ENCODE results near the gene NDUFB7.
A peak's percentile ranks its signal among the peaks of the same experiment; 100 is the strongest.

NDUFB7 gene

GRCh38 chr19:14529254-14530004 lies 42.4 kb downstream of the NDUFB7 start, which contains the start of gene TECR (continued):
- TF ChIP-seq SETDB1 (IDR thresholded peaks at IDR 0.05; ENCODE audit: insufficient read length, low read length) (no peak), ZNF530 (tag by site-specific recombination; IDR thresholded peaks at IDR 0.05; ENCODE audit: low read depth) (no peak), KLF16 (tag by site-specific recombination; IDR thresholded peaks at IDR 0.05) (peak; percentile 92), ZNF624 (tag by site-specific recombination; IDR thresholded peaks at IDR 0.05) (no peak), ZNF184 (tag by site-specific recombination; IDR thresholded peaks at IDR 0.05) (no peak), OSR2 (tag by site-specific recombination; IDR thresholded peaks at IDR 0.05) (peak; percentile 69), ZNF112 (tag by site-specific recombination; IDR thresholded peaks at IDR 0.05) (no peak), KLF1 (tag by site-specific recombination; IDR thresholded peaks at IDR 0.05) (peak; percentile 49; the same call in 1 of the 2 replicates), ZNF157 (tag by site-specific recombination; IDR thresholded peaks at IDR 0.05) (no peak), ZNF792 (tag by site-specific recombination; IDR thresholded peaks at IDR 0.05) (0 out of 2 replicates have a peak, but pooled peaks have one; percentile 8), GLIS1 (tag by site-specific recombination; IDR thresholded peaks at IDR 0.05) (peak; percentile 40; the same call in 1 of the 2 replicates), ZNF473 (tag by site-specific recombination; IDR thresholded peaks at IDR 0.05) (no peak), ZBTB48 (tag by site-specific recombination; IDR thresholded peaks at IDR 0.05) (peak; percentile 35; the same call in 1 of the 2 replicates), ZNF623 (tag by site-specific recombination; IDR thresholded peaks at IDR 0.05) (no peak), ZNF747 (tag by site-specific recombination; IDR thresholded peaks at IDR 0.05) (no peak), ZNF341 (tag by site-specific recombination; IDR thresholded peaks at IDR 0.05; ENCODE audit: low read depth) (peak; percentile 91), ZNF324 (tag by site-specific recombination; IDR thresholded peaks at IDR 0.05) (peak; percentile 59; the same call in 1 of the 2 replicates), ZNF24 (tag by site-specific recombination; IDR thresholded peaks at IDR 0.05) (no peak; the same call in 1 of the 2 replicates), PRDM10 (tag by site-specific recombination; IDR thresholded peaks at IDR 0.05) (0 out of 2 replicates have a peak, but pooled peaks have one; percentile 33), ZIC2 (tag by site-specific recombination; IDR thresholded peaks at IDR 0.05) (peak; percentile 76), WT1 (tag by site-specific recombination; IDR thresholded peaks at IDR 0.05) (no peak), SP2 (tag by site-specific recombination; IDR thresholded peaks at IDR 0.05) (peak; percentile 100), HOXA7 (CRISPR knock-in tag; IDR thresholded peaks at IDR 0.05; ENCODE audit: borderline replicate concordance) (no peak), INSM2 (tag by site-specific recombination; IDR thresholded peaks at IDR 0.05) (peak; percentile 63; the same call in 1 of the 2 replicates), ZNF629 (tag by site-specific recombination; IDR thresholded peaks at IDR 0.05) (peak; percentile 68), ZNF350 (tag by site-specific recombination; IDR thresholded peaks at IDR 0.05) (no peak), ZBTB20 (tag by site-specific recombination; IDR thresholded peaks at IDR 0.05) (no peak), ZBTB8A (tag by site-specific recombination; IDR thresholded peaks at IDR 0.05) (peak; percentile 32; the same call in 1 of the 2 replicates), PBX3 (CRISPR knock-in tag; IDR thresholded peaks at IDR 0.05) (0 out of 2 replicates have a peak, but pooled peaks have one; percentile 51)
- TF ChIP-seq, protein P1, sequence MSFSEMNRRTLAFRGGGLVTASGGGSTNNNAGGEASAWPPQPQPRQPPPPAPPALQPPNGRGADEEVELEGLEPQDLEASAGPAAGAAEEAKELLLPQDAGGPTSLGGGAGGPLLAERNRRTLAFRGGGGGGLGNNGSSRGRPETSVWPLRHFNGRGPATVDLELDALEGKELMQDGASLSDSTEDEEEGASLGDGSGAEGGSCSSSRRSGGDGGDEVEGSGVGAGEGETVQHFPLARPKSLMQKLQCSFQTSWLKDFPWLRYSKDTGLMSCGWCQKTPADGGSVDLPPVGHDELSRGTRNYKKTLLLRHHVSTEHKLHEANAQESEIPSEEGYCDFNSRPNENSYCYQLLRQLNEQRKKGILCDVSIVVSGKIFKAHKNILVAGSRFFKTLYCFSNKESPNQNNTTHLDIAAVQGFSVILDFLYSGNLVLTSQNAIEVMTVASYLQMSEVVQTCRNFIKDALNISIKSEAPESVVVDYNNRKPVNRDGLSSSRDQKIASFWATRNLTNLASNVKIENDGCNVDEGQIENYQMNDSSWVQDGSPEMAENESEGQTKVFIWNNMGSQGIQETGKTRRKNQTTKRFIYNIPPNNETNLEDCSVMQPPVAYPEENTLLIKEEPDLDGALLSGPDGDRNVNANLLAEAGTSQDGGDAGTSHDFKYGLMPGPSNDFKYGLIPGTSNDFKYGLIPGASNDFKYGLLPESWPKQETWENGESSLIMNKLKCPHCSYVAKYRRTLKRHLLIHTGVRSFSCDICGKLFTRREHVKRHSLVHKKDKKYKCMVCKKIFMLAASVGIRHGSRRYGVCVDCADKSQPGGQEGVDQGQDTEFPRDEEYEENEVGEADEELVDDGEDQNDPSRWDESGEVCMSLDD (tag by site-specific recombination; IDR thresholded peaks at IDR 0.05): peak; percentile 93
- TF ChIP-seq, protein P2, sequence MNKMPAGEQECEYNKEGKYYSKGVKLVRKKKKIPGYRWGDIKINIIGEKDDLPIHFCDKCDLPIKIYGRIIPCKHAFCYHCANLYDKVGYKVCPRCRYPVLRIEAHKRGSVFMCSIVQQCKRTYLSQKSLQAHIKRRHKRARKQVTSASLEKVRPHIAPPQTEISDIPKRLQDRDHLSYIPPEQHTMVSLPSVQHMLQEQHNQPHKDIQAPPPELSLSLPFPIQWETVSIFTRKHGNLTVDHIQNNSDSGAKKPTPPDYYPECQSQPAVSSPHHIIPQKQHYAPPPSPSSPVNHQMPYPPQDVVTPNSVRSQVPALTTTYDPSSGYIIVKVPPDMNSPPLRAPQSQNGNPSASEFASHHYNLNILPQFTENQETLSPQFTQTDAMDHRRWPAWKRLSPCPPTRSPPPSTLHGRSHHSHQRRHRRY (tag by site-specific recombination; IDR thresholded peaks at IDR 0.05): no peak

All from HEK293 (cell line).